Liver (tissue), 3 donors: Measurements from ENCODE around the gene IL1RAPL2.
A peak's percentile ranks its signal among the peaks of the same experiment; 100 is the strongest.

Experiments
- FOXA2 ChIP-seq: IDR thresholded peaks from 2 replicates; pipeline ENCODE4 v1.6.1; 2016; ENCODE audit warnings: antibody characterized with exemption
- JUND ChIP-seq, 2 donors: IDR thresholded peaks; 2 replicates each; pipeline ENCODE4 v1.6.1; 2016; ENCODE audit warnings: antibody characterized with exemption in 2 of 2
- SP1 ChIP-seq: IDR thresholded peaks from 2 replicates; pipeline ENCODE4 v1.6.1; 2018; ENCODE audit warnings: antibody characterized with exemption, mild to moderate bottlenecking
- TAF1 ChIP-seq: conservative IDR thresholded peaks from 2 replicates; pipeline ENCODE4 v1.6.1; 2016; ENCODE audit warnings: antibody characterized with exemption, mild to moderate bottlenecking
- YY1 ChIP-seq: IDR thresholded peaks from 2 replicates; pipeline ENCODE4 v1.6.1; 2016; ENCODE audit warnings: antibody characterized with exemption, mild to moderate bottlenecking
- TF ChIP-seq, protein P1 (sequence below): fragments of 150-350 bp; IDR thresholded peaks from 2 replicates; pipeline ENCODE4 v1.5.1; 2017; ENCODE audit warnings: improper control_type of control experiment, low read depth, low read length; ENCODE audit not compliant: missing input control
- TF ChIP-seq, protein P2 (sequence below): IDR thresholded peaks from 2 replicates; pipeline ENCODE4 v1.6.1; 2016; ENCODE audit warnings: antibody characterized with exemption, mild to moderate bottlenecking
- TF ChIP-seq, protein P3 (sequence below): IDR thresholded peaks from 2 replicates; pipeline ENCODE4 v1.6.1; 2016; ENCODE audit warnings: antibody characterized with exemption
- donor health status: healthy.
- donor health status: healthy.

DNA sequence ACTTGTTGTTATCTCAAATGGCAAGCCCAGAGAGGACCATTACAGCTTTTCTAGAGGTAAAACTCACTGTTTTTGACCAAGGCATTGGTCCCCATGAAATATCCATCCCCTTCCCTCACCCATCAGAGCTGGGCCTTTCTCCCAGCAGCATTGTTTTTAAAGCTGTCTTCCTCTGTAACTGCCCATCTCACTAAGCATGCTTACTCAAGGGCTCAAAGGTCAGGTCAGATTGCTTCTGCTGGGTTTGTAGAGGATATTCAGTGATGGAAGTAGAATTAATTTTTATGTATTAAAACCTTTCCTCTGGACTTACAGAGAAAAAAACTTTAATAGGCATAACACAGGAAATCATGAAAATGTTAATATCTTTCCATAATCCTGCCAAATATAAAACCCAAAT, 643.4 kb downstream of the IL1RAPL2 start:
- TF ChIP-seq, protein P1, sequence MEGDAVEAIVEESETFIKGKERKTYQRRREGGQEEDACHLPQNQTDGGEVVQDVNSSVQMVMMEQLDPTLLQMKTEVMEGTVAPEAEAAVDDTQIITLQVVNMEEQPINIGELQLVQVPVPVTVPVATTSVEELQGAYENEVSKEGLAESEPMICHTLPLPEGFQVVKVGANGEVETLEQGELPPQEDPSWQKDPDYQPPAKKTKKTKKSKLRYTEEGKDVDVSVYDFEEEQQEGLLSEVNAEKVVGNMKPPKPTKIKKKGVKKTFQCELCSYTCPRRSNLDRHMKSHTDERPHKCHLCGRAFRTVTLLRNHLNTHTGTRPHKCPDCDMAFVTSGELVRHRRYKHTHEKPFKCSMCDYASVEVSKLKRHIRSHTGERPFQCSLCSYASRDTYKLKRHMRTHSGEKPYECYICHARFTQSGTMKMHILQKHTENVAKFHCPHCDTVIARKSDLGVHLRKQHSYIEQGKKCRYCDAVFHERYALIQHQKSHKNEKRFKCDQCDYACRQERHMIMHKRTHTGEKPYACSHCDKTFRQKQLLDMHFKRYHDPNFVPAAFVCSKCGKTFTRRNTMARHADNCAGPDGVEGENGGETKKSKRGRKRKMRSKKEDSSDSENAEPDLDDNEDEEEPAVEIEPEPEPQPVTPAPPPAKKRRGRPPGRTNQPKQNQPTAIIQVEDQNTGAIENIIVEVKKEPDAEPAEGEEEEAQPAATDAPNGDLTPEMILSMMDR: no peak
- TF ChIP-seq, protein P2, sequence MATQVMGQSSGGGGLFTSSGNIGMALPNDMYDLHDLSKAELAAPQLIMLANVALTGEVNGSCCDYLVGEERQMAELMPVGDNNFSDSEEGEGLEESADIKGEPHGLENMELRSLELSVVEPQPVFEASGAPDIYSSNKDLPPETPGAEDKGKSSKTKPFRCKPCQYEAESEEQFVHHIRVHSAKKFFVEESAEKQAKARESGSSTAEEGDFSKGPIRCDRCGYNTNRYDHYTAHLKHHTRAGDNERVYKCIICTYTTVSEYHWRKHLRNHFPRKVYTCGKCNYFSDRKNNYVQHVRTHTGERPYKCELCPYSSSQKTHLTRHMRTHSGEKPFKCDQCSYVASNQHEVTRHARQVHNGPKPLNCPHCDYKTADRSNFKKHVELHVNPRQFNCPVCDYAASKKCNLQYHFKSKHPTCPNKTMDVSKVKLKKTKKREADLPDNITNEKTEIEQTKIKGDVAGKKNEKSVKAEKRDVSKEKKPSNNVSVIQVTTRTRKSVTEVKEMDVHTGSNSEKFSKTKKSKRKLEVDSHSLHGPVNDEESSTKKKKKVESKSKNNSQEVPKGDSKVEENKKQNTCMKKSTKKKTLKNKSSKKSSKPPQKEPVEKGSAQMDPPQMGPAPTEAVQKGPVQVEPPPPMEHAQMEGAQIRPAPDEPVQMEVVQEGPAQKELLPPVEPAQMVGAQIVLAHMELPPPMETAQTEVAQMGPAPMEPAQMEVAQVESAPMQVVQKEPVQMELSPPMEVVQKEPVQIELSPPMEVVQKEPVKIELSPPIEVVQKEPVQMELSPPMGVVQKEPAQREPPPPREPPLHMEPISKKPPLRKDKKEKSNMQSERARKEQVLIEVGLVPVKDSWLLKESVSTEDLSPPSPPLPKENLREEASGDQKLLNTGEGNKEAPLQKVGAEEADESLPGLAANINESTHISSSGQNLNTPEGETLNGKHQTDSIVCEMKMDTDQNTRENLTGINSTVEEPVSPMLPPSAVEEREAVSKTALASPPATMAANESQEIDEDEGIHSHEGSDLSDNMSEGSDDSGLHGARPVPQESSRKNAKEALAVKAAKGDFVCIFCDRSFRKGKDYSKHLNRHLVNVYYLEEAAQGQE: no peak
- TF ChIP-seq SP1: peak; percentile 20
- no peak for TF ChIP-seq FOXA2
- no peak for TF ChIP-seq JUND (IDR thresholded peaks at IDR 0.05)
- no peak for TF ChIP-seq YY1
- TF ChIP-seq, protein P3, sequence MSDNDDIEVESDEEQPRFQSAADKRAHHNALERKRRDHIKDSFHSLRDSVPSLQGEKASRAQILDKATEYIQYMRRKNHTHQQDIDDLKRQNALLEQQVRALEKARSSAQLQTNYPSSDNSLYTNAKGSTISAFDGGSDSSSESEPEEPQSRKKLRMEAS: no peak
- TF ChIP-seq TAF1: no peak
